Peyer's patch (tissue), 4 donors: ENCODE data around the gene PHKB. TPM values are rescaled to one million over a fixed set of nuclear protein-coding genes. Genes with fewer than 3 reads are reported as not detected.

Source experiments
- DNase-seq, 3 donors: peaks; one replicate each; pipeline ENCODE4 v3.0.0-alpha.2; 2017 to 2019
- H3K27ac ChIP-seq, 4 donors: fragments of 200-600 bp; sonication (generic); one replicate each; pipeline ENCODE4 v1.5.1; 2016 to 2019
- H3K27me3 ChIP-seq, 2 donors: fragments of 200-600 bp; sonication (generic); one replicate each; pipeline ENCODE4 v1.5.1; 2019
- H3K36me3 ChIP-seq, 3 donors: fragments of 200-600 bp; sonication (generic); one replicate each; pipeline ENCODE4 v1.5.1; 2016 to 2019
- H3K4me1 ChIP-seq, 4 donors: fragments of 200-600 bp; sonication (generic); one replicate each; pipeline ENCODE4 v1.5.1; 2016 to 2019
- H3K4me3 ChIP-seq, 4 donors: fragments of 200-600 bp; sonication (generic); 1 replicate in 3 of 4; 2 replicates in 1 of 4; pipeline ENCODE4 v1.5.1; 2016 to 2019; ENCODE audit warnings: mild to moderate bottlenecking in 1 of 4
- H3K9me3 ChIP-seq, 4 donors: fragments of 200-600 bp; sonication (generic); one replicate each; pipeline ENCODE4 v1.5.1; 2016 to 2019; ENCODE audit warnings: mild to moderate bottlenecking in 1 of 4
- POLR2A ChIP-seq, 2 donors: fragments of 450-650 bp; IDR thresholded peaks; one replicate each; pipeline ENCODE4 v1.5.1; 2017; ENCODE audit warnings: antibody characterized with exemption in 2 of 2, mild to moderate bottlenecking in 2 of 2, moderate library complexity in 2 of 2
- total RNA-seq, 4 donors: library from RNA; depleted of rRNA; stranded (reverse); fragments of >200 nt; gene quantifications; one replicate each; pipeline ENCODE4 v1.1.0, GENCODE V29; 2016
- TF ChIP-seq, protein P1 (sequence below), 6 experiments: fragments of 450-650 bp in 4 of 6; fragments of 200-600 bp in 2 of 6; sonication (generic) in 1 of 6; IDR thresholded peaks; one replicate each; pipeline ENCODE4 v1.5.1; 2017 to 2019; ENCODE audit warnings: antibody characterized with exemption in 6 of 6, mild to moderate bottlenecking in 3 of 6, moderate library complexity in 1 of 6

PHKB gene
- total RNA-seq, 4 donors from 2014 or later, result 124 to 180 (median 142) TPM

DNA sequence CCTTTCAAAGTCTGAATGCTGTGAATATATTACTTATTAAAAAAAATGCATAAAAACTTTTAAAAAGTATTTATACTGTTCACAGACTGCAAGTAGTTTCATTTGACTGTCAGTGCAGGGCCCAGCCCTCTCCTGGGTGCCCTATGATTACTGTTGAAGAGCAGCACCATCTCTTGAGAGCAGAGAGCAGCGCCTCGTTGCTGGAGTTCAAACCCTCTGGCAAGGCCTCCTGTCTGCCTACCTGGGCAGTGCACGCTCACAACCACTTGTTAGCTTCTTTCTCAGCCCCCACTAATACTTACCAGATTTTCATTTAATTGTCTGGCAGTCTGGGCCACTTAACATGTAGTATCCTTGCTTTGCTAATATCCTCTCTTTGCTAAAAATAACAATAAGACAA, 233.4 kb downstream of the PHKB start:
- TF ChIP-seq, protein P1, sequence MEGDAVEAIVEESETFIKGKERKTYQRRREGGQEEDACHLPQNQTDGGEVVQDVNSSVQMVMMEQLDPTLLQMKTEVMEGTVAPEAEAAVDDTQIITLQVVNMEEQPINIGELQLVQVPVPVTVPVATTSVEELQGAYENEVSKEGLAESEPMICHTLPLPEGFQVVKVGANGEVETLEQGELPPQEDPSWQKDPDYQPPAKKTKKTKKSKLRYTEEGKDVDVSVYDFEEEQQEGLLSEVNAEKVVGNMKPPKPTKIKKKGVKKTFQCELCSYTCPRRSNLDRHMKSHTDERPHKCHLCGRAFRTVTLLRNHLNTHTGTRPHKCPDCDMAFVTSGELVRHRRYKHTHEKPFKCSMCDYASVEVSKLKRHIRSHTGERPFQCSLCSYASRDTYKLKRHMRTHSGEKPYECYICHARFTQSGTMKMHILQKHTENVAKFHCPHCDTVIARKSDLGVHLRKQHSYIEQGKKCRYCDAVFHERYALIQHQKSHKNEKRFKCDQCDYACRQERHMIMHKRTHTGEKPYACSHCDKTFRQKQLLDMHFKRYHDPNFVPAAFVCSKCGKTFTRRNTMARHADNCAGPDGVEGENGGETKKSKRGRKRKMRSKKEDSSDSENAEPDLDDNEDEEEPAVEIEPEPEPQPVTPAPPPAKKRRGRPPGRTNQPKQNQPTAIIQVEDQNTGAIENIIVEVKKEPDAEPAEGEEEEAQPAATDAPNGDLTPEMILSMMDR (IDR thresholded peaks at IDR 0.05), result no peak
- TF ChIP-seq POLR2A (IDR thresholded peaks at IDR 0.05), result no peak
- H3K9me3 ChIP-seq, result no peaks in the 10 kb centered on the region
- no peak overlapping the region for H3K27ac ChIP-seq
- peaks cover 0 to 81% (median 0%) of the 10 kb centered on the region in 3 donors for H3K36me3 ChIP-seq
- no peak for DNase-seq
- no peaks in the 10 kb centered on the region for H3K4me1 ChIP-seq
- H3K4me3 ChIP-seq, result no peak overlapping the region
- no peaks in the 10 kb centered on the region for H3K27me3 ChIP-seq

DNA sequence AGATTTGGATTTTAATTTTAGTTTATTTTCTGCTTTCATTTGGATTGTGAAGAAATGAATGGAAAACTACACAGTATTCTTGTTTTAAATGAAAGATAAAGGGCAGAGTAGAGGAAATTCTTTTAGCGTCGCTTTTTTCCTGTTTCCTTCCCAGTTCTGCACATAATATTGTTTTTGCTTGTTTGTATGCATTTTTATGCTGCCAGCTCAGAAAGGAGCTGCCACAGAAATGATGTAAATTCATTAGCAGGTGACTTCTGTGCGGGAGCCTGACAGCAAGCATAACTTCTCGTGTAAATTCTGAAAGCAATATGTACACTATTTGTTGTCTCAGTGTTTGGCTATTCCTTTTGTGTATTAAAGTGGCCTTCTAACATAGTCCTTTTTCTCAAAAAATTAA, 234.6 kb downstream of the PHKB start:
- peaks cover 0 to 79% (median 0%) of the 10 kb centered on the region in 3 donors for H3K36me3 ChIP-seq
- TF ChIP-seq, protein P1 (IDR thresholded peaks at IDR 0.05), result no peak
- TF ChIP-seq POLR2A (IDR thresholded peaks at IDR 0.05), result no peak
- H3K4me1 ChIP-seq, result no peaks in the 10 kb centered on the region
- no peak for DNase-seq
- no peak overlapping the region for H3K4me3 ChIP-seq
- no peaks in the 10 kb centered on the region for H3K27me3 ChIP-seq
- no peaks in the 10 kb centered on the region for H3K9me3 ChIP-seq
- no peak overlapping the region for H3K27ac ChIP-seq

DNA sequence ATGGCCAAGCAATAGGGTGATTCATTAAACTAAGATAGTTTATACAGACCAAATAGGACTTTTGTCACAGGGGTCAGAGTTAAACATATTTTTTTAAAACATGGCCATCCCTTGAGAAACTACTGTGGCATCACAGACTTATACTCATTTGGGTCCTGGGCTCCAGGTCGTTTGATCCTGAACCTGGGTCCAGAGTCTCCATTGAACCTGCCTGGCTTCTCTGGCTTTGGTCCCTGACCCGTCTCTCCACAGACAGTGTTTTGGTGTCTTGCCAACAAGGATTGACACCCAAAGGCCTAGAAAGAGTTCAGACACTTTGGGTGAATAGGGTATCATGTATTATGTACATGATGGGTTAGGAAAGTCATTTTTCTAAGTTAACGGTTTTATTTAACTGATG, 236.7 kb downstream of the PHKB start:
- no peak overlapping the region for H3K4me3 ChIP-seq
- TF ChIP-seq, protein P1 (IDR thresholded peaks at IDR 0.05), result no peak
- TF ChIP-seq POLR2A (IDR thresholded peaks at IDR 0.05), result no peak
- DNase-seq, result no peak
- no peak overlapping the region for H3K27ac ChIP-seq
- no peaks in the 10 kb centered on the region for H3K4me1 ChIP-seq
- H3K9me3 ChIP-seq, result no peaks in the 10 kb centered on the region
- H3K36me3 ChIP-seq, result peaks cover 0 to 70% (median 0%) of the 10 kb centered on the region in 3 donors
- no peaks in the 10 kb centered on the region for H3K27me3 ChIP-seq

DNA sequence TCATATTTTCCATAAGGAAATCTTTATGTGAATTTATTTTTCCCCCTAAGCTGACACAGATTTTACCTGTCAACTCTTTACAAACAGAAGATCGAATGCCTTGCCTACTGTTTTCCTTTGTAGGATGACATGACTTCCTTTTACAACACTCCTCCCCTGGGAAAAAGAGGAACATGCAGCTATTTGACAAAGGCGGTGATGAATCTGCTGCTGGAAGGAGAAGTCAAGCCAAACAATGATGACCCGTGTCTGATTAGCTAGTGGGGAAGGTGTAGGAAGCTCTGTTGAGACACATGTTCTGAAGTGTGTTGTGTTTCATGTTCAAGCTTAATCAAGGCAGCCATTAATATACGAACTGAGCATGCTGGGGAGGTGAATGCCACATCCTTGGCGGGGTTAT, 238.0 kb downstream of the PHKB start:
- no peaks in the 10 kb centered on the region for H3K27me3 ChIP-seq
- no peak for TF ChIP-seq POLR2A (IDR thresholded peaks at IDR 0.05)
- TF ChIP-seq, protein P1 (IDR thresholded peaks at IDR 0.05), result no peak
- H3K36me3 ChIP-seq, result peaks cover 0 to 57% (median 0%) of the 10 kb centered on the region in 3 donors
- DNase-seq, result no peak
- no peak overlapping the region for H3K27ac ChIP-seq
- no peak overlapping the region for H3K4me3 ChIP-seq
- H3K4me1 ChIP-seq, result no peaks in the 10 kb centered on the region
- no peaks in the 10 kb centered on the region for H3K9me3 ChIP-seq

DNA sequence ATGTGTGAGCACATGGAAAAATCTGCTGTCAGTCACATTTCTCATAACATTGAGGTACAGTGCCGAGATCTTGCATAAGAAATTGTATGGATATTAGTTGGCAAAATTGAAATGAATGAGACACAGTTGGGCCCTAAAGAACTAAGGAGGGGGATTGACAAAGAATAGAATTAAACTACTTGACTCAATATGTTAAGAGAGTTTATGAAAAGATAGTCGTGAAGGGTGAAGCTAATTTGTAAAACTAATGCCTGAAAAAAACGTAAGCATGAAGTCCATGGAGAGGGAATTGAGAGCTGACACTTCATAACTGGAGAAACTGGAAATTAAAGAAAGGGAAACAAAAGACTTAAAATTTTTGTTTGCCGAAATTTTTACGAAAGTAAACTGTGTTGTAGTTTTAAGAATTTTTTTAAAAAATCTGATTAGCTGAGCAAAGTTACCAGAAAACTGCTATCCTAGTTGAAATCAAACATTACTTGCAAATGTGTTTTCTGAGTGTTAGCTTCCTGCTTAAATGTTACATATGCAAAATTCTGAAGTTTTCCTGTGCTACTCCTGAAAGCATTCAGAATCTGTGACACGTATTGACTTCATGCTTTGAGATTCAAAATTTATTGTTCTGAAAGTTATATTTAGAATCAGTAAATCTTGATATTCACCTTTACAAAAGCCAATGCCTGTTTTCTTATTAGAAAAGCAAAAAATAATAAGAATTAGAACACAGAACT, 239.9 kb downstream of the PHKB start:
- no peak overlapping the region for H3K4me3 ChIP-seq
- peaks cover 0 to 39% (median 0%) of the 10 kb centered on the region in 3 donors for H3K36me3 ChIP-seq
- H3K27me3 ChIP-seq, result no peaks in the 10 kb centered on the region
- DNase-seq, result no peak
- no peak overlapping the region for H3K27ac ChIP-seq
- H3K4me1 ChIP-seq, result no peaks in the 10 kb centered on the region
- no peak for TF ChIP-seq POLR2A (IDR thresholded peaks at IDR 0.05)
- TF ChIP-seq, protein P1 (IDR thresholded peaks at IDR 0.05), result no peak
- H3K9me3 ChIP-seq, result no peaks in the 10 kb centered on the region
